NK-92 (cell line): Measurements from ENCODE around the gene CRYBA4.
"Not testable (repeated sequence)": the region's sequence is repeated elsewhere in the genome, so short reads cannot be mapped to it uniquely, and the experiment has no call there.

Experiments used
- DNase-seq: peaks from one replicate; lab custom pipeline; 2025; ENCODE audit not compliant: unreplicated experiment; lab: John Stamatoyannopoulos, UW

The CRYBA4 gene

GRCh38 chr22:26593763-26594162 lies 28.0 kb upstream of the CRYBA4 start:
- DNase-seq: no peak

GRCh38 chr22:26597026-26597425 lies 24.7 kb upstream of the CRYBA4 start:
- no peak for DNase-seq

GRCh38 chr22:26597480-26597879 lies 24.3 kb upstream of the CRYBA4 start:
- no peak for DNase-seq

- DNase-seq: no peak
These were observed 22.3 kb upstream of the CRYBA4 start for GRCh38 chr22:26599505-26599904.

- DNase-seq: no peak
These were observed 20.0 kb upstream of the CRYBA4 start for GRCh38 chr22:26601726-26602125.

- no peak for DNase-seq
These were observed 19.6 kb upstream of the CRYBA4 start for GRCh38 chr22:26602127-26602526.

- DNase-seq: no peak
These were observed 17.4 kb upstream of the CRYBA4 start for GRCh38 chr22:26604368-26604767.

GRCh38 chr22:26606611-26607010 lies 15.2 kb upstream of the CRYBA4 start:
- DNase-seq: no peak

- no peak for DNase-seq
These were observed 13.6 kb upstream of the CRYBA4 start for GRCh38 chr22:26608129-26608528.

- DNase-seq: no peak
These were observed 12.5 kb upstream of the CRYBA4 start for GRCh38 chr22:26609287-26609686.

- no peak for DNase-seq
These were observed 11.4 kb upstream of the CRYBA4 start for GRCh38 chr22:26610072-26610958.

GRCh38 chr22:26610996-26611395 lies 10.8 kb upstream of the CRYBA4 start:
- DNase-seq: no peak

- DNase-seq: no peak
These were observed 9.1 kb upstream of the CRYBA4 start for GRCh38 chr22:26612652-26613051.

- not testable (repeated sequence) for DNase-seq
These were observed 8.0 kb upstream of the CRYBA4 start for GRCh38 chr22:26613753-26614152.

GRCh38 chr22:26614322-26614721 lies 7.4 kb upstream of the CRYBA4 start:
- DNase-seq: no peak

GRCh38 chr22:26615149-26615548 lies 6.6 kb upstream of the CRYBA4 start:
- DNase-seq: no peak

GRCh38 chr22:26615830-26616435 lies 5.8 kb upstream of the CRYBA4 start:
- no peak for DNase-seq

GRCh38 chr22:26616650-26617049 lies 5.1 kb upstream of the CRYBA4 start:
- DNase-seq: no peak

GRCh38 chr22:26617271-26618199 lies 4.2 kb upstream of the CRYBA4 start, which contains the start of gene CRYBB1:
Gene CRYBB1 (minus strand): TSS chr22:26618027. CDS start chr22:26616319, 1,708 bp downstream.
- no peak for DNase-seq

- no peak for DNase-seq
These were observed 3.3 kb upstream of the CRYBA4 start for GRCh38 chr22:26618455-26618854.

- DNase-seq: no peak
These were observed 2.3 kb upstream of the CRYBA4 start for GRCh38 chr22:26619510-26619909.
